Muscle of leg (tissue), 16 donors: Measurements from ENCODE around the gene FBXL16. TPM values are rescaled to one million over a fixed set of nuclear protein-coding genes. Genes with fewer than 3 reads are reported as not detected.
"Not testable (repeated sequence)": the region's sequence is repeated elsewhere in the genome, so short reads cannot be mapped to it uniquely, and the experiment has no call there.

ENCODE experiments used
- DNase-seq: peaks from one replicate; pipeline ENCODE4 v3.0.0; 2013
- H3K27ac ChIP-seq: one replicate; pipeline ENCODE4 v1.5.1; 2013; ENCODE audit warnings: mild to moderate bottlenecking, low read length, control low read depth
- H3K27me3 ChIP-seq: one replicate; pipeline ENCODE4 v1.6.1; 2013; ENCODE audit warnings: low read length; ENCODE audit not compliant: control insufficient read depth, insufficient read depth
- H3K36me3 ChIP-seq: one replicate; pipeline ENCODE4 v1.6.1; 2013; ENCODE audit warnings: low read length; ENCODE audit not compliant: control insufficient read depth, insufficient read depth
- H3K4me1 ChIP-seq: one replicate; pipeline ENCODE4 v1.6.1; 2013; ENCODE audit warnings: low read length; ENCODE audit not compliant: control insufficient read depth, insufficient read depth
- H3K4me3 ChIP-seq: one replicate; pipeline ENCODE4 v1.5.1; 2013; ENCODE audit warnings: low read length, control low read depth
- H3K9me3 ChIP-seq: replicated peaks from 2 replicates; pipeline ENCODE4 v1.6.1; 2013; ENCODE audit warnings: low read depth, low read length; ENCODE audit not compliant: control insufficient read depth
- WGBS: methylation state at CpG from one replicate; pipeline ENCODE4 v1.1.5; 2013; ENCODE audit warnings: missing lambda C conversion rate; ENCODE audit not compliant: insufficient coverage; 5-methylcytosine and 5-hydroxymethylcytosine counted together
- long read RNA-seq, 11 donors: transcript quantifications; one replicate each; lab custom pipeline, GENCODE V29; 2026
- polyA plus RNA-seq, 8 donors: library from polyadenylated mRNA; unstranded; fragments of 120-200 nt; gene quantifications; one replicate each; pipeline versions ENCODE4 v1.2.1 to v1.2.3, GENCODE V29; 2013; ENCODE audit warnings: inconsistent platforms in 1 of 8, low replicate concordance in 1 of 8; ENCODE audit not compliant: insufficient read length in 8 of 8, insufficient read depth in 1 of 8
- total RNA-seq: library from RNA; stranded (reverse); fragments of 120-200 nt; gene quantifications from one replicate; pipeline ENCODE4 v1.2.4, GENCODE V29; 2013

The FBXL16 gene
- total RNA-seq: not detected
- polyA plus RNA-seq: under 1 TPM; 0.18 to 0.87 (median 0.42) TPM
- long read RNA-seq, donor 1: 0 reads
- long read RNA-seq, donor 2: 0 reads
- long read RNA-seq, donor 3, partial matches to known transcripts: 16 of 23 reads
- long read RNA-seq, donor 3, other reads (novel, unspliced or antisense): 7 of 23 reads
- long read RNA-seq, donor 4, partial matches to known transcripts: 0 of 10 reads
- long read RNA-seq, donor 4, other reads (novel, unspliced or antisense): 10 of 10 reads
- long read RNA-seq, donor 5: 0 reads
- long read RNA-seq, donor 6, partial matches to known transcripts: 304 of 309 reads
- long read RNA-seq, donor 6, other reads (novel, unspliced or antisense): 5 of 309 reads
- long read RNA-seq, donor 7: 0 reads
- long read RNA-seq, donor 8: 0 reads
- long read RNA-seq, donor 9: 0 reads
- long read RNA-seq, donor 10: 0 reads
- long read RNA-seq, donor 11: 0 reads

GRCh38 chr16:705431-706188, at the start of gene FBXL16:
TSS of gene FBXL16 (minus strand) at chr16:705801. CDS start at chr16:697405, 8,396 bp downstream.
- H3K27ac ChIP-seq: no peak within 1 kb of the TSS
- peaks cover 28% of the 10 kb centered on the region for H3K4me1 ChIP-seq
- no peak for DNase-seq
- under 1% methylated on average over 104 of the region's 115 CpGs for WGBS
- H3K27me3 ChIP-seq: peaks cover 93% of the 10 kb centered on the region
- H3K9me3 ChIP-seq: no peaks in the 10 kb centered on the region
- no peaks in the 10 kb centered on the region for H3K36me3 ChIP-seq
- H3K4me3 ChIP-seq: no peak within 1 kb of the TSS

DNA sequence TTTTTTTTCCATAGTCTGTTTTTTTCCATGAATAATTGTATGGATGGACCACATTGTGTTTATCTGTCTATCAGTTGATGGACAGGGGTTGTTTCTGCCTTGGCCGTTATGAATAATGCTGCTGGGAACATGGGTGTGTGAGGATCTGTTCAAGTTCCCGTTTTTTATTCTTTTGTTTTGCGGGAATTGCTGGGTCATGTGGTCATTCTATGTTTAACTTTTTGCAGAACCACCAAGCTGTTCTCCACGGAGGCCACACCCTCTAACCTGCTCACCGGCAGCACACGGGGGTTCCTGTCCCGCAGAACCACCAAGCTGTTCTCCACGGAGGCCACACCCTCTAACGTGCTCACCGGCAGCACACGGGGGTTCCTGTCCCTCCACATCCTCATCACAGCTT, 49.1 kb upstream of the FBXL16 start:
- H3K9me3 ChIP-seq: no peaks in the 10 kb centered on the region
- H3K36me3 ChIP-seq: no peaks in the 10 kb centered on the region
- H3K27me3 ChIP-seq: peaks cover 24% of the 10 kb centered on the region
- H3K4me1 ChIP-seq: no peaks in the 10 kb centered on the region
- DNase-seq: peak; percentile 35
- no peak overlapping the region for H3K4me3 ChIP-seq
- H3K27ac ChIP-seq: no peak overlapping the region
- WGBS: 65% methylated on average over 8 of the region's 11 CpGs

DNA sequence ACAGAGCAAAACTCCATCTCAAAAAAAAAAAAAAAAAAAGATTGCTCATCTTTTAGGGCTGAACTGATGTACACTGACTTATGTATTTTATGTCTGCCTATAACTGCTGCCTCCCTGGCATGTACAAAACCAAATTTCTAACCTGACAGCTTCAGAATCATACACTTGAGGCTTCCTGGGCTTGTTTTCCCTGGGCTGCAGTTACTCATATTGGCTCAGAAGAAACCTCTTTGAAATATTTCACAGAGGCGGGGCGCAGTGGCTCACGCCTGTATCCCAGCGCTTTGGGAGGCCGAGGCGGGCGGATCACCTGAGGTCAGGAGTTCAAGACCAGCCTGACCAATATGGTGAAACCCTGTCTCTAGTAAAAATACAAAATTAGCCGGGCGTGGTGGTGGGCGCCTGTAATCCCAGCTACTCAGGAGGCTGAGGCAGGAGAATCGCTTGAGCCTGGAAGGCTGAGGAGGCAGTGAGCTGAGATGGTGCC, 48.6 kb upstream of the FBXL16 start:
- not testable (repeated sequence) for H3K4me3 ChIP-seq, H3K4me1 ChIP-seq, DNase-seq, H3K9me3 ChIP-seq, H3K27ac ChIP-seq, H3K36me3 ChIP-seq
- WGBS: 78% methylated on average over 10 of the region's 11 CpGs
- peaks cover 25% of the 10 kb centered on the region for H3K27me3 ChIP-seq

DNA sequence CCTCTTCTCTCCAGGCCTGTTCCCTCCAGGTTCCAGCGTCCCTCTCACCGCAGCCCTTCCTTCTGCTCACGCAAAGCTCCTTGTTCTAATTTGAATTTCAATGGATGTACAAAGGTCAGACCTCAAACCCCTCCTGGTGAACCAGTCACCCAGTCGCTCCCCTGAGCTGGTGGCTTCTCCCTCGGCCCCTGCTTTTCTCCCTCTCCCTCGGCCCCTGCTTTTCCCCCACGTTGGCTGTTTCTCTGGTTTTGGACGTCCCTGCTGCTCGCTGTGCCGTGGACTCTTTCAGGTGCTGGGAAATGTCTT, 46.4 kb upstream of the FBXL16 start:
- no peak for DNase-seq
- Histone ChIP-seq H3K36me3 (no peaks in the 10 kb centered on the region), H3K27me3 (peaks cover 28% of the 10 kb centered on the region), H3K27ac (no peak overlapping the region), H3K4me3 (no peak overlapping the region), H3K4me1 (no peaks in the 10 kb centered on the region), H3K9me3 (no peaks in the 10 kb centered on the region)
- 21% methylated on average over 5 of the region's 10 CpGs for WGBS

GRCh38 chr16:751152-752006, 45.8 kb upstream of the FBXL16 start:
- no peak overlapping the region for H3K27ac ChIP-seq
- DNase-seq: no peak
- no peaks in the 10 kb centered on the region for H3K9me3 ChIP-seq
- WGBS: 58% methylated on average over 30 of the region's 39 CpGs
- no peaks in the 10 kb centered on the region for H3K36me3 ChIP-seq
- H3K4me1 ChIP-seq: no peaks in the 10 kb centered on the region
- no peak overlapping the region for H3K4me3 ChIP-seq
- peaks cover 28% of the 10 kb centered on the region for H3K27me3 ChIP-seq

DNA sequence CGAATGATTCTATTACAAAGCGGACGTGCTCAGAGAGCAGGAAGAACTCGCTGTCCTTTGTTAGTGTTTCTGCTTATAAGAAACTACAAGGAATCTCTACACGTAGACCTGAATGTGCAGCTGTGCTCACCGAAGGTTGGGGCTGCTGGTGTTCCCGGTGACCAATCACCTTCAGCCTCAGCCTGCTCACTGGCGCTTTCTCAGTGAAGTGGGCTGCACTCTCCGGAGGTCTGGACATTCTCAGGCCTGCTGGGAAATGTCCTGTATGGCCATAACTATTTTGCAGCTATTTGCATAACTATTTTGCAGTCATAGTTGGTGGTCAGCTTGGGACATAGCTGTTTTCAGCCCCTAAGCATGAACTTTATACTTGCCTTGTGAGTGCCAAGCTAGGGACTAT, 44.9 kb upstream of the FBXL16 start:
- no peak for DNase-seq
- Histone ChIP-seq H3K36me3 (no peaks in the 10 kb centered on the region), H3K27ac (no peak overlapping the region), H3K27me3 (peaks cover 29% of the 10 kb centered on the region), H3K4me3 (no peak overlapping the region), H3K4me1 (no peaks in the 10 kb centered on the region), H3K9me3 (no peaks in the 10 kb centered on the region)
- WGBS: 46% methylated on average over 8 of the region's 9 CpGs

GRCh38 chr16:749010-749409, 43.4 kb upstream of the FBXL16 start:
- Histone ChIP-seq H3K27me3 (peaks cover 29% of the 10 kb centered on the region), H3K4me3 (no peak overlapping the region)
- 93% methylated on average over 2 of the region's 6 CpGs for WGBS

DNA sequence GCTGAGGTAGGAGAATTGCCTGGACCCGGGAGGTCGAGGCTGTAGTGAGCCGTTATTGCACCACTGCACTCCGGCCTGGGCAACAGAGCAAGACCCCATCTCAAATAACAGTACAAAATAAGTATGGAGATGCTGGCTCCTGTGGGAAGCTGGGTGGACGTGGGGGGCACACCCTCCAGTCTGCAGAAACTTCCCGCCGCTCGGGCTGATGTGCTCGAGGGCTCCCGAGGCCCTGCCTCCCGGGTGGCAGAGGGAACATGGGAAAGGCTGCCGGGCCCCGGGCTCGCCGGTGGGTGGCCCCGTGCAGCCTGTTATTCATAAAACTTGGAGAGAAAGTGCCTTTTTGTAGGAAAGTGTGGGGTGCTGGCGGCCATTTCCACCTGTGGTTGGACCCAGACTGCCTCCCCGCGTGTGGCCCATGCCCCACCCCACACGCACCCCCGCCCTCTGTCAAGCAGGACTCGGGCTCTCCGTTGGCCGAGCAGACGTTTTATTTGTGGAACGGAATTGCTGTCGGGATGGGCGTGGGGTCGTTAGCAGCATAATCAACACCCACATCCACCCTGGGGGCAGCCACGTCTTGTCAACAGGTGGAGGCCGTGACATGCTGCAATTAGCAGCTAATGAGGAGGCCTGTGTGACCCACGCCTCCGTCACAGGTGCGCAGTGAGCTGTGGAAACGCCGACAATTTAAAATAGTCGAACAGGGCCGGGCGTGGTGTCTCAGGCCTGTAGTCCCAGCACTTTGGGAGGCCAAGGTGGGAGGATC, 42.6 kb upstream of the FBXL16 start:
- peaks cover 27% of the 10 kb centered on the region for H3K27me3 ChIP-seq
- DNase-seq: no peak
- 69% methylated on average over 33 of the region's 39 CpGs for WGBS
- no peaks in the 10 kb centered on the region for H3K4me1 ChIP-seq
- no peak overlapping the region for H3K4me3 ChIP-seq
- H3K36me3 ChIP-seq: no peaks in the 10 kb centered on the region
- H3K27ac ChIP-seq: no peak overlapping the region
- H3K9me3 ChIP-seq: no peaks in the 10 kb centered on the region

More at GRCh38 chr16:749010-749409, 43.4 kb upstream of the FBXL16 start:
- DNase-seq: no peak
- Histone ChIP-seq H3K27ac (no peak overlapping the region), H3K4me1 (no peaks in the 10 kb centered on the region), H3K9me3 (no peaks in the 10 kb centered on the region), H3K36me3 (no peaks in the 10 kb centered on the region)

DNA sequence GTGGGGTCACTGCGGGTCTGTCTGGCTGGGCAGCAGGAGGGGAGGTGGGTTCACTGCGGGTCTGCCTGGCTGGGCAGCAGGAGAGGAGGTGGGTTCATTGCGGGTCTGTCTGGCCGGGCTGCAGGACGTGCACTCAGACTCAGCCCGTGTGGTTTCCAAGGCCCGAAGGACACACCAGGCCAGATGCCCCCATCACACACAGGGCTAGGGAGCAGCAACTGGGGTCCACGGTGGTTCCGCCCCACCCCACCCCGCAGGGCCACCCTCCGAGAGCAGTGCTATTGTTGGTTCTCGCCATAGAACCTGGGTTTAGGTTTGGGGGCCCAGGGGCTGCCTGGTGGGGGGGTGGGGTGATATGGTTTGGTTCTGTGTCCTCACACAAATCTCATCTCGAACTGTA, 41.0 kb upstream of the FBXL16 start:
- H3K9me3 ChIP-seq: no peaks in the 10 kb centered on the region
- H3K4me3 ChIP-seq: no peak overlapping the region
- H3K27ac ChIP-seq: no peak overlapping the region
- no peaks in the 10 kb centered on the region for H3K36me3 ChIP-seq
- WGBS: 100% methylated on average over 2 of the region's 13 CpGs
- no peaks in the 10 kb centered on the region for H3K4me1 ChIP-seq
- DNase-seq: no peak
- peaks cover 18% of the 10 kb centered on the region for H3K27me3 ChIP-seq
